Cardiac ventricle fibroblast (primary cell): ENCODE data around the gene OR4Q2. TPM values are rescaled to one million over a fixed set of nuclear protein-coding genes. Genes with fewer than 3 reads are reported as not detected.

ENCODE experiments used
- total RNA-seq: library from RNA; depleted of rRNA; stranded (reverse); fragments of >200 nt; gene quantifications from 2 replicates; pipeline ENCODE4 v1.2.3, GENCODE V29; 2015

The OR4Q2 gene
- total RNA-seq: not detected in 2 replicates

DNA sequence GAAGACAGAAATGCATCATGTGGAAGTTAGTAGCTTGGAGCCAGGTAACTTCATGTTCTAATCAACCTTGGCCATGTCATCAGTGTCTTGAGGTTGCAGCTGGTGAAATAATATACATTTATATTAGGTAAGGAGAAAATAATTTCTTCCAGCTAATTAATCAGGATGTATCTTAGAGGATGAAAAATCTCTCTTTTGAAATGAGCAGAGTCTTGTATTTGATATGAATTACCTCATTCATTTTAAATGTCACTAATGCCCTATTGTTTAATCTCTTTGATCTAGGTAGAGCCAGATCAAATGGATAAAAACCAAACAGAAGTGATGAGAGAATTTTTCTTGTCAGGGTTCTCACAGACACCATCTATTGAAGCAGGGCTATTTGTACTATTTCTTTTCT is at the start of gene OR4Q2:
Gene OR4Q2, plus strand, starts transcription at position 301 of the 400 bp plus-strand sequence.

DNA sequence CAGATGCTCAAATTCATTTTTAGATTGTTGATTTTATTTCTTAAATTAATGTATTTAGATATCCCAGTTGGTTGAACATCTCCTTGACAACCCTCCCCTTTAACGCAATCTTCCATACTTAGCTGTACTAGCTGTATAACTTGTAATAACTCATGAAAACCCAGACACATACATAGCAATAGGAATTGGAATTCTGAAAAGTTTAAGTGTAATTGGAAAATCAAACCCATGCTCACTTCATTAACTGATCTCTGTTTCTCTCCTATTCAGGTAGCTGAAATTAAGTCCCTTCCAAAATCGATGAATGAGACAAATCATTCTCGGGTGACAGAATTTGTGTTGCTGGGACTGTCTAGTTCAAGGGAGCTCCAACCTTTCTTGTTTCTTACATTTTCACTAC is 26.7 kb upstream of the OR4Q2 start, which contains the start of gene OR4K15:
Gene OR4K15, plus strand, starts transcription at position 301 of the 400 bp plus-strand sequence. Its CDS starts 0 bp downstream, at position 301.

DNA sequence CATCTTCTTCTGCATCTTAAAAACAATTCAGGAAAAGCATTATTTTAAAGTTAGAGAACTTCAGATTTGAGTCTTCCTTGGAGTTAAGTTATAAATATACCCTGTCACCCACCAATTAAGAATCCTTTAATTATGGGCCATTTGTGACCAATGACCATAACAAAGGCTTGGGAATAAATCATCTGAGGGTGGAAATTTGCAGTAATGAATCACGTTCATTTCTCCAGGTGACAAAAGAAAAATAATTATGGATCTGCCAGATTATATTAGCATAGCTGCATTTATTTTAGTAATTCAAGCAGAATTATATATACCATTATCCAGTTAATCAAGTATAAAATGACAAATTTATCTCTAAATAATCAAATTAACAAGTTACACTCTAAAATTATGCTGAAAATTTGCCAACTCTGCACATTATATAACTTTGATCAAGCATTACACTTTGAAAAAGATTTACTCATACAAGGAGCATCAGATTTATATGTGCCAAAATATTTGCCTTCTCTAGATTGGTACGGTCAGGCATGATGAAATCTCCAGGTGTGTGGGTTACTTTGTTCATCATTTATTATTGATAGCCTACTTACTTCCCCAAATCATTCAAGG is 17.4 kb downstream of the OR4Q2 start, which contains the start of gene OR4K14:
Gene OR4K14, minus strand, starts transcription at position 51 of the 609 bp plus-strand sequence. CDS start 4,114 bp downstream, outside the sequence.

DNA sequence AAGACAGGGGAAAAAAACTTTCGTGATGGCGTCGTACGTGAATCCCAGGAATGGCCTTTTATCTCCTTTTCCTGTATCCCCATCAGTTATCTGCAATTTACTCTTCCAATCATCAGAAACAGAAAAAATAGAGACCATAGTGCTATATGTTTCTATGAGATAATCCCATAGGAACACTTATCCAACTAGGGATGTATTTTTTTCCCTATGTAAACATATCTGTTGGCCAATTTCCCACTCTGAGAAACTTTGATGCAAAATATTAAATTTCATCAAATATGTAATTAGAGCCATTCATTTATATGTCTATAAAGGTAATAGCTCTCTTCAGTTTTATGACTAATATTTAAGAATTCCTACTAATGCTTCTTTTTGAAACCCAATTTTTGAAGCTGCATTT is 34.0 kb downstream of the OR4Q2 start, which contains the start of gene OR4K13:
Gene OR4K13, minus strand, starts transcription at position 101 of the 400 bp plus-strand sequence. CDS start 1,280 bp downstream, outside the sequence.

Other genes starting within 250 kb of the OR4Q2 start
- gene OR4M1, start 228.7 kb upstream of the OR4Q2 start, total RNA-seq: not detected in 2 replicates
- gene OR4N2, start 198.4 kb upstream of the OR4Q2 start, total RNA-seq: not detected in 2 replicates
- not detected in 2 replicates for gene OR4K2, start 127.0 kb upstream of the OR4Q2 start, total RNA-seq
- not detected in 2 replicates for gene OR4K5, start 81.6 kb upstream of the OR4Q2 start, total RNA-seq
- not detected in 2 replicates for gene OR4K1, start 71.2 kb upstream of the OR4Q2 start, total RNA-seq
- not detected in 2 replicates for gene OR4K15, start 26.6 kb upstream of the OR4Q2 start, total RNA-seq
- gene OR4K14, start 17.1 kb downstream of the OR4Q2 start, total RNA-seq: not detected in 2 replicates
- gene OR4K13, start 33.9 kb downstream of the OR4Q2 start, total RNA-seq: not detected in 2 replicates
- not detected in 2 replicates for gene OR4L1, start 57.9 kb downstream of the OR4Q2 start, total RNA-seq
- gene OR4K17, start 108.6 kb downstream of the OR4Q2 start, total RNA-seq: not detected in 2 replicates
- gene OR4N5, start 136.7 kb downstream of the OR4Q2 start, total RNA-seq: not detected in 2 replicates
- gene OR11G2, start 188.7 kb downstream of the OR4Q2 start, total RNA-seq: not detected in 2 replicates
- not detected in 2 replicates for gene OR11H6, start 221.5 kb downstream of the OR4Q2 start, total RNA-seq
- gene OR11H7, start 226.8 kb downstream of the OR4Q2 start, total RNA-seq: not detected in 2 replicates
- gene OR11H4, start 237.1 kb downstream of the OR4Q2 start, total RNA-seq: not detected in 2 replicates